A673 (cell line): ENCODE measurements around the gene COPZ1. TPM values are rescaled to one million over a fixed set of nuclear protein-coding genes. Genes with fewer than 3 reads are reported as not detected.

Experiments used
- BruUV-seq: library from RNA; stranded (reverse); fragments of 400-500 nt; replicated peaks from 2 replicates; lab custom pipeline; 2021; lab: Mats Ljungman, UMichigan
- CTCF ChIA-PET: fragments of 300-600 bp; sonication (Branson Sonifier 250); formaldehyde crosslinking; loops from one replicate; lab custom pipeline; 2022; ENCODE audit warnings: antibody characterized with exemption; lab: Charles Lee
- POLR2A ChIA-PET: fragments of 300-600 bp; sonication (Branson Sonifier 250); formaldehyde crosslinking; loops from one replicate; lab custom pipeline; 2022; ENCODE audit warnings: antibody characterized with exemption; ENCODE audit not compliant: low non-redundant PET; lab: Charles Lee
- DNase-seq: peaks from one replicate; pipeline ENCODE4 v3.0.0-alpha.2; 2015; ENCODE audit warnings: low spot score
- H3K27ac ChIP-seq: fragments of 200-600 bp; sonication (generic); 2 replicates; pipeline ENCODE4 v1.5.1; 2016; ENCODE audit warnings: mixed run types, low read depth, mild to moderate bottlenecking, mixed read lengths, antibody characterized with exemption, low read length; ENCODE audit not compliant: poor library complexity, severe bottlenecking
- H3K27me3 ChIP-seq: fragments of 200-600 bp; sonication (generic); replicated peaks from 2 replicates; pipeline ENCODE4 v1.6.1; 2017; ENCODE audit warnings: mixed run types, low read depth, mild to moderate bottlenecking, mixed read lengths, antibody characterized with exemption, low read length; ENCODE audit not compliant: insufficient read depth, poor library complexity
- H3K36me3 ChIP-seq: fragments of 200-600 bp; sonication (generic); 2 replicates; pipeline ENCODE4 v1.6.1; 2016; ENCODE audit warnings: mixed run types, mild to moderate bottlenecking, mixed read lengths, antibody characterized with exemption, low read length; ENCODE audit not compliant: insufficient read depth, poor library complexity, severe bottlenecking
- H3K4me1 ChIP-seq: fragments of 200-600 bp; sonication (generic); 2 replicates; pipeline ENCODE4 v1.6.1; 2017; ENCODE audit warnings: mixed run types, mild to moderate bottlenecking, mixed read lengths, antibody characterized with exemption, low read length; ENCODE audit not compliant: insufficient read depth, poor library complexity, severe bottlenecking
- H3K4me3 ChIP-seq: fragments of 200-600 bp; sonication (generic); 2 replicates; pipeline ENCODE4 v1.5.1; 2016; ENCODE audit warnings: low read depth, mixed run types, mild to moderate bottlenecking, mixed read lengths, low read length; ENCODE audit not compliant: poor library complexity, severe bottlenecking
- H3K9me3 ChIP-seq: fragments of 200-600 bp; sonication (generic); 2 replicates; pipeline ENCODE4 v1.6.1; 2016; ENCODE audit warnings: mixed run types, low read depth, mild to moderate bottlenecking, mixed read lengths, antibody characterized with exemption, low read length; ENCODE audit not compliant: poor library complexity, severe bottlenecking
- CTCF ChIP-seq: fragments of 300-800, 200-600 bp; sonication (generic); conservative IDR thresholded peaks from 2 replicates; pipeline ENCODE4 v1.5.1; 2017; ENCODE audit warnings: low read depth, mild to moderate bottlenecking, antibody characterized with exemption, low read length, moderate library complexity, mixed read lengths
- EZH2 ChIP-seq: fragments of 200-600 bp; sonication (generic); IDR thresholded peaks from 2 replicates; pipeline ENCODE4 v1.6.1; 2017; ENCODE audit warnings: borderline replicate concordance, low read depth, mild to moderate bottlenecking, mixed read lengths, antibody characterized with exemption, low read length; ENCODE audit not compliant: poor library complexity, severe bottlenecking
- intact Hi-C: fragments of 100-400 bp; cut with micrococcal nuclease; formaldehyde crosslinking; loops from one replicate; pipeline ENCODE4 v1.10.0; 2022; ENCODE audit not compliant: unreplicated experiment
- total RNA-seq: library from RNA; stranded (reverse); gene quantifications from 2 replicates; pipeline ENCODE4 v1.2.3, GENCODE V29; 2021

Gene COPZ1
- total RNA-seq, 1 experiment from 2014 or later = 187 TPM

DNA sequence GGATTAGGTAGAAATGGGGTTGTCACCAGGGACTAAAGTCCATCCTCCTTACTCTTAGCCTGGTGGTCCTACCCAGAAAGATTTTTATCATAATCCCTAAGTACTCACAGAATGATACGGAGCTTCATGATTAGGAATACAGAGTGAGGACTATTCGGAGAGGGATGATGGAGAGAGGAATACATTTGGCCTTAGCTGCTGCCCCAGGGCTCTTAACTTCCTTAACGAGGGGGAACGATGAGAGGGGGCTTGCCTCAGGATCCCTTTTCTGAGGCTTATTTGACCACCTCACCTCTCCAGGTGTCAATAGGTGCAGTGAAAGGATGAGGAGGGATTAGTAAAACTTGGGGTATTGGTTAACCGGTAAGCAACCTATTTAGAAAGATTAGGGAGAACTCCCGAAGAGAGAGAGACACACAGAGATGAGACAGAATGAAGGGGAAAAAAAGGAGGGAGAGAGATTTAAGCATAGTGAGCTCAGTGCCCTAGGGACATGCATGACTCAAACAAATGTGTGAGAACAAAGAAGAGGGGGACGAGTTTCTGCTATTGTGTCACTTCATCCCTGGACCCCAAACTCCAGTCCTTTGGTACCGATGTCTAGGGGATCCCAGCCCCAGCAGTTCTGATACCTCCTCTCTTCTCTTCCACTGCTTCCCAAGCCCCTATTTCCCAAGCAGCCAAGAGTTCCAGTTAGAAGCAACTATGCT, 25.3 kb upstream of the COPZ1 start:
- peaks cover 6% of the 10 kb centered on the region for H3K27me3 ChIP-seq
- H3K4me3 ChIP-seq = no peak overlapping the region
- intact Hi-C loops = no loop called here
- no TSS peak for BruUV-seq
- H3K27ac ChIP-seq = no peak overlapping the region
- no peaks in the 10 kb centered on the region for H3K36me3 ChIP-seq
- no peak for TF ChIP-seq EZH2
- TF ChIP-seq CTCF = no peak
- POLR2A ChIA-PET = interaction anchor here (0.7 kb wide), 1 partner anchor 13 kb away, joined by 4 read pairs; no protein-coding TSS in a partner anchor
- no peaks in the 10 kb centered on the region for H3K9me3 ChIP-seq
- no peaks in the 10 kb centered on the region for H3K4me1 ChIP-seq
- DNase-seq = no peak
- CTCF ChIA-PET = interaction anchor here (0.6 kb wide), 1 partner anchor 27 kb away, joined by 4 read pairs; no protein-coding TSS in a partner anchor

GRCh38 chr12:54300225-54300731, 24.7 kb upstream of the COPZ1 start:
- no TSS peak for BruUV-seq
- no peak for TF ChIP-seq CTCF
- TF ChIP-seq EZH2 = no peak
- ChIA-PET CTCF (interaction anchor here (0.6 to 0.7 kb wide), 2 partner anchors 28 to 176 kb away, joined by 10 to 15 read pairs; no protein-coding TSS in a partner anchor), POLR2A (no interaction called here)
- no peak for DNase-seq
- intact Hi-C loops = no loop called here
- Histone ChIP-seq H3K9me3 (no peaks in the 10 kb centered on the region), H3K27ac (no peak overlapping the region), H3K36me3 (no peaks in the 10 kb centered on the region), H3K27me3 (peaks cover 6% of the 10 kb centered on the region), H3K4me3 (no peak overlapping the region), H3K4me1 (no peaks in the 10 kb centered on the region)

GRCh38 chr12:54300732-54301427, 24.1 kb upstream of the COPZ1 start, which contains the start of gene NFE2:
NFE2 (minus strand) TSS chr12:54301015; CDS start chr12:54295248, 5,767 bp downstream.
- H3K9me3 ChIP-seq = no peaks in the 10 kb centered on the region
- no peaks in the 10 kb centered on the region for H3K36me3 ChIP-seq
- POLR2A ChIA-PET = interaction anchor here (0.6 kb wide), 1 partner anchor 36 kb away, joined by 25 read pairs; no protein-coding TSS in a partner anchor
- H3K4me3 ChIP-seq = no peak within 1 kb of the TSS
- H3K27me3 ChIP-seq = peaks cover 6% of the 10 kb centered on the region
- H3K4me1 ChIP-seq = no peaks in the 10 kb centered on the region
- H3K27ac ChIP-seq = no peak within 1 kb of the TSS
- CTCF ChIA-PET = interaction anchor here (0.6 to 0.7 kb wide), 2 partner anchors 28 to 175 kb away, joined by 10 to 15 read pairs; no protein-coding TSS in a partner anchor
- no peak for DNase-seq
- intact Hi-C loops = no loop called here
- no peak for TF ChIP-seq CTCF
- no peak for TF ChIP-seq EZH2
- no TSS peak for BruUV-seq
